Activated CD4-positive, alpha-beta T cell treated with anti-CD3 and anti-CD28 coated beads, Interleukin-2, amount 10 ng/mL, durations not matched to agents 24 days and 14 days (primary cell): ENCODE measurements around the gene SLC6A19. TPM values are rescaled to one million over a fixed set of nuclear protein-coding genes. Genes with fewer than 3 reads are reported as not detected.

Experiments
- DNase-seq: peaks from one replicate; pipeline ENCODE4 v3.0.0; 2022
- H3K27ac Mint-ChIP-seq: one replicate; pipeline ENCODE4 v1.8.0; 2022; ENCODE audit warnings: mild to moderate bottlenecking, mixed read lengths
- H3K27me3 Mint-ChIP-seq: one replicate; pipeline ENCODE4 v1.8.0; 2022; ENCODE audit warnings: mixed read lengths
- H3K36me3 Mint-ChIP-seq: one replicate; pipeline ENCODE4 v1.8.0; 2022; ENCODE audit warnings: low read depth, mild to moderate bottlenecking, mixed read lengths
- H3K4me1 Mint-ChIP-seq: one replicate; pipeline ENCODE4 v1.8.0; 2021; ENCODE audit warnings: mixed read lengths
- H3K4me3 Mint-ChIP-seq: one replicate; pipeline ENCODE4 v1.8.0; 2022; ENCODE audit warnings: mild to moderate bottlenecking, moderate library complexity, mixed read lengths
- H3K9me3 Mint-ChIP-seq: one replicate; pipeline ENCODE4 v1.8.0; 2021; ENCODE audit warnings: mixed read lengths
- intact Hi-C: fragments of 100-400 bp; cut with micrococcal nuclease; formaldehyde crosslinking; loops from one replicate; pipeline ENCODE4 v1.15.1; 2023
- total RNA-seq: library from RNA; stranded (reverse); gene quantifications from 2 replicates; pipeline ENCODE4 v1.2.3, GENCODE V29; 2022

SLC6A19 gene
- total RNA-seq, 1 donor from 2014 or later = not detected

GRCh38 chr5:1218351-1219080 is 17.1 kb downstream of the SLC6A19 start:
- no peaks in the 10 kb centered on the region for H3K4me1 Mint-ChIP-seq
- intact Hi-C loops = no loop called here
- no peaks in the 10 kb centered on the region for H3K27me3 Mint-ChIP-seq

GRCh38 chr5:1219098-1219767 is 17.8 kb downstream of the SLC6A19 start:
- no peaks in the 10 kb centered on the region for H3K36me3 Mint-ChIP-seq
- no peak overlapping the region for H3K27ac Mint-ChIP-seq
- H3K27me3 Mint-ChIP-seq = no peaks in the 10 kb centered on the region
- H3K4me1 Mint-ChIP-seq = no peaks in the 10 kb centered on the region
- no peaks in the 10 kb centered on the region for H3K9me3 Mint-ChIP-seq
- intact Hi-C loops = no loop called here
- no peak overlapping the region for H3K4me3 Mint-ChIP-seq
- no peak for DNase-seq

More at GRCh38 chr5:1218351-1219080, 17.1 kb downstream of the SLC6A19 start:
- DNase-seq = no peak
- Mint-ChIP-seq H3K4me3 (no peak overlapping the region), H3K36me3 (no peaks in the 10 kb centered on the region), H3K9me3 (no peaks in the 10 kb centered on the region), H3K27ac (no peak overlapping the region)

GRCh38 chr5:1219768-1220100 is 18.3 kb downstream of the SLC6A19 start:
- H3K27me3 Mint-ChIP-seq = no peaks in the 10 kb centered on the region
- no peaks in the 10 kb centered on the region for H3K4me1 Mint-ChIP-seq
- no peak overlapping the region for H3K4me3 Mint-ChIP-seq
- no peaks in the 10 kb centered on the region for H3K36me3 Mint-ChIP-seq
- H3K27ac Mint-ChIP-seq = no peak overlapping the region
- H3K9me3 Mint-ChIP-seq = no peaks in the 10 kb centered on the region
- intact Hi-C loops = no loop called here
- DNase-seq = no peak

GRCh38 chr5:1220351-1220750 is 19.0 kb downstream of the SLC6A19 start:
- Mint-ChIP-seq H3K27ac (no peak overlapping the region), H3K4me3 (no peak overlapping the region), H3K27me3 (no peaks in the 10 kb centered on the region), H3K36me3 (no peaks in the 10 kb centered on the region), H3K4me1 (no peaks in the 10 kb centered on the region), H3K9me3 (no peaks in the 10 kb centered on the region)
- DNase-seq = no peak
- intact Hi-C loops = no loop called here

- Mint-ChIP-seq H3K9me3 (no peaks in the 10 kb centered on the region), H3K27me3 (no peaks in the 10 kb centered on the region), H3K27ac (no peak overlapping the region), H3K4me1 (no peaks in the 10 kb centered on the region), H3K4me3 (no peak overlapping the region), H3K36me3 (no peaks in the 10 kb centered on the region)
- DNase-seq = no peak
- intact Hi-C loops = no loop called here
Measured at GRCh38 chr5:1220831-1221230, 19.4 kb downstream of the SLC6A19 start.

DNA sequence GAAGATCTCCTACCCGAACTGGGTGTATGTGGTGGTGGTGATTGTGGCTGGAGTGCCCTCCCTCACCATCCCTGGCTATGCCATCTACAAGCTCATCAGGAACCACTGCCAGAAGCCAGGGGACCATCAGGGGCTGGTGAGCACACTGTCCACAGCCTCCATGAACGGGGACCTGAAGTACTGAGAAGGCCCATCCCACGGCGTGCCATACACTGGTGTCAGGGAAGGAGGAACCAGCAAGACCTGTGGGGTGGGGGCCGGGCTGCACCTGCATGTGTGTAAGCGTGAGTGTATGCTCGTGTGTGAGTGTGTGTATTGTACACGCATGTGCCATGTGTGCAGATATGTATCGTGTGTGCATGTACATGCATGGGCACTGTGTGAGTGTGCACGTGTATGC is 20.3 kb downstream of the SLC6A19 start:
- Mint-ChIP-seq H3K27ac (no peak overlapping the region), H3K4me1 (no peaks in the 10 kb centered on the region), H3K27me3 (no peaks in the 10 kb centered on the region), H3K9me3 (no peaks in the 10 kb centered on the region), H3K4me3 (no peak overlapping the region), H3K36me3 (no peaks in the 10 kb centered on the region)
- intact Hi-C loops = no loop called here
- DNase-seq = no peak

DNA sequence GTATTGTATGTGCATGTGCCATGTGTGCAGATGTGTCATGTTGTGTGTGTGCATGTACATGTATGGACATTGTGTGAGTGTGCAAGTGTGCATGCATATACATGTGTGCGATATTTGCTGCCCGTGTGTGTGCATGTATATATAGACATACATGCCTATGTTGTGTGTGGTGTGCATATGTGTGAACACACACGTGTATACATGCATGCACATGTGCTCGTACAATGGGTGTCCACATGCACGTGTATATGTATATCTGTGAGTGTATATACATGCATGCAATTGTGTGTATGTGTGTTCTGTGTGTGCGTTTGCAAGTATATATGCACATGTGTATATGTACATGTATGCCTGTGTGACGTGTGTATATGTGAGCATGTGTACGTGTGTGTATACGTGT is 20.8 kb downstream of the SLC6A19 start:
- DNase-seq = no peak
- Mint-ChIP-seq H3K4me1 (no peaks in the 10 kb centered on the region), H3K27ac (no peak overlapping the region), H3K27me3 (no peaks in the 10 kb centered on the region), H3K9me3 (no peaks in the 10 kb centered on the region), H3K4me3 (no peak overlapping the region), H3K36me3 (no peaks in the 10 kb centered on the region)
- intact Hi-C loops = no loop called here

DNA sequence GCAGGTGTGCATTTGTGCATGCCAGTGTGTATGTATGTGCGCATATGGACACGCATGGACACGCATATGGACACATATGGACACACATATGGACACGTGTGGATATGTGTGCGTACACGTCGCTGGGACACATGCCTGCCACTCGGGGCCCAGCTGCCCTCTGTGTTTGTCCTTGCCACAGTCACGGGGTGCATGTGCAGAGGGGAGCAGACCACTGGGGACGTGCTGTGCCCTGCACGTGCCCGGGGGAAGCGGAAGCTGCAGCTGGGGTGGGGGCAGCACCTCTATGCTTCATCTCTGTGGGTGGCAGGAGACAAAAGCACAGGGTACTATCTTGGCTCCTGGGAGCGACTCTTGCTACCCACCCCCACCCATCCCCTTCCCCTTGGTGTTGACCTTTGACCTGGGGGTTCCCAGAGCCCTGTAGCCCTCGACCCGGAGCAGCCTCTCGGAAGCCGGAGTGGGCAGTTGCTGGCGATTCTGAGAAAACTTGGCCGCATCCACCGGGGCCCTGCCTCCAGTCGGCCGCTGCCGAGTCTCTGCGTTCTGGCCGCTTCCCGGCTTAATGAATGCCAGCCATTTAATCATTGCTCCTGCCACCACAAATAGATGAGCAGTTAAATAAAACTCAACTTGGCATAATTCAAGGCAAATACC is 21.4 kb downstream of the SLC6A19 start:
- DNase-seq = no peak
- intact Hi-C loops = no loop called here
- no peaks in the 10 kb centered on the region for H3K36me3 Mint-ChIP-seq
- H3K27ac Mint-ChIP-seq = no peak overlapping the region
- H3K27me3 Mint-ChIP-seq = no peaks in the 10 kb centered on the region
- H3K4me3 Mint-ChIP-seq = no peak overlapping the region
- H3K4me1 Mint-ChIP-seq = no peaks in the 10 kb centered on the region
- H3K9me3 Mint-ChIP-seq = no peaks in the 10 kb centered on the region

DNA sequence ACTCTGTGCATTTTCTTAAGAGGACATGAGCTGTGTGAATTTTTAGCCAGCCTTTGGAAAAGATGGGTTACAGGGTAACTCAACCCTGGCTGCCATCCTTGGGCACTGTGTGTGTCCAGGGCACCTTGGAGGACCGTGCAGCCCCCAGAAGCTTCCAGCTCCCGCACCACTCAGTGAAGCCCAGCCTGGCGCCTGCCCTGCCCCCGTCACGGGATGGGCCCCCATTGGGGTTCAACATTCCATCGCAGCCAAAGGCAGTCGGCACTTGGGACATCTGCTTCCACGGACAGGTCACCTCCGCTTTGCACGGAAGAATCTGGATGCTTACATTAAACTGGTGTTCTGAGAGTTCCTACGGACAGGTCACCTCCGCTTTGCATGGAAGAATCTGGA is 21.9 kb downstream of the SLC6A19 start:
- no peaks in the 10 kb centered on the region for H3K9me3 Mint-ChIP-seq
- no peaks in the 10 kb centered on the region for H3K36me3 Mint-ChIP-seq
- peaks cover 1% of the 10 kb centered on the region for H3K27me3 Mint-ChIP-seq
- no peak overlapping the region for H3K27ac Mint-ChIP-seq
- DNase-seq = no peak
- no peaks in the 10 kb centered on the region for H3K4me1 Mint-ChIP-seq
- intact Hi-C loops = no loop called here
- H3K4me3 Mint-ChIP-seq = no peak overlapping the region

GRCh38 chr5:1224631-1225030 is 23.2 kb downstream of the SLC6A19 start:
- no peak overlapping the region for H3K27ac Mint-ChIP-seq
- intact Hi-C loops = no loop called here
- no peak overlapping the region for H3K4me3 Mint-ChIP-seq
- H3K9me3 Mint-ChIP-seq = no peaks in the 10 kb centered on the region
- no peaks in the 10 kb centered on the region for H3K36me3 Mint-ChIP-seq
- peaks cover 4% of the 10 kb centered on the region for H3K27me3 Mint-ChIP-seq
- H3K4me1 Mint-ChIP-seq = peaks cover 5% of the 10 kb centered on the region
- DNase-seq = no peak

DNA sequence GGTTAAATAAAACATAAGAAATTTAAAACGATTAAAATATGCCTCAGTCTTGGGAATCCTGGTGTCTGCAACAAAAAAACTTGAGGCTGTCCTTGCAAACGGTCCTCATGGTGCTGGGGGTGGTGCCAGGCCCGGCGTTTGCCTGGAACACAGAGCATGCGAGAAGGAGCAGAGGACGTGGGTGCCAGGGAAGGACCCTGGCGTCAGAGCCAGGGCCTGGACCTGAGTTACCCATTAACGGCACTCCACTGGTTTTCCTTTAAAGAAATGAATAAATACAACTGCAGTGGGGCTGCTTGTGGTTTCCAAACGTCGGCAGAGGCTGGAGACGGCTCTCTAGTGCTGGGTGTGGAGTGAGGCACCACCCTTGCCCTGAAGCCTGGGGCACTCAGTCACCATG is 23.7 kb downstream of the SLC6A19 start, which contains the start of gene SLC6A18:
TSS of gene SLC6A18 (plus strand) at position 301 of the 400 bp plus-strand sequence. CDS start at position 398, 97 bp downstream.
- Mint-ChIP-seq H3K4me1 (peaks cover 5% of the 10 kb centered on the region), H3K27me3 (peaks cover 4% of the 10 kb centered on the region), H3K4me3 (no peak within 1 kb of the TSS), H3K27ac (no peak within 1 kb of the TSS), H3K9me3 (no peaks in the 10 kb centered on the region), H3K36me3 (no peaks in the 10 kb centered on the region)
- no peak for DNase-seq
- intact Hi-C loops = no loop called here

DNA sequence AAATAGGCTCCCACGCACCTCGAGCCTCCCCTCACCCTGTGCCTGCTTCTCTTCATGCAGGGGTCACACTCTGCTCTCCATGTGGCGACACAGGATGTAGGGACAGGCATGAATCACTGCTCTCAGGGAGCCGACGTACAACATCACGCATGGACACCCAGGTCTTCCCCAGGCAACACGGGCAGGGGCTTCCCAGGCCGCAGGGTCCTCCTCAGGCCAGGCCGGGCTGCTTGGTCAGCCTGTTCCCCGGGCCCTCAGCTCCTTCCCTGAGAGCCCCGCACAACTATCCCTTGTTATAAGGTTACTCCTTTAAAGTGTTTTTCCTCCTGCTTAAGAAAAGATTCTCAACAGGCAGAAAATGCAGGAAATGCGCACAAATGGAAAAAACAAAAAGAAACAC is 24.8 kb downstream of the SLC6A19 start:
- peaks cover 5% of the 10 kb centered on the region for H3K4me1 Mint-ChIP-seq
- H3K9me3 Mint-ChIP-seq = no peaks in the 10 kb centered on the region
- H3K36me3 Mint-ChIP-seq = no peaks in the 10 kb centered on the region
- peaks cover 4% of the 10 kb centered on the region for H3K27me3 Mint-ChIP-seq
- intact Hi-C loops = no loop called here
- no peak for DNase-seq
- H3K27ac Mint-ChIP-seq = no peak overlapping the region
- H3K4me3 Mint-ChIP-seq = no peak overlapping the region

DNA sequence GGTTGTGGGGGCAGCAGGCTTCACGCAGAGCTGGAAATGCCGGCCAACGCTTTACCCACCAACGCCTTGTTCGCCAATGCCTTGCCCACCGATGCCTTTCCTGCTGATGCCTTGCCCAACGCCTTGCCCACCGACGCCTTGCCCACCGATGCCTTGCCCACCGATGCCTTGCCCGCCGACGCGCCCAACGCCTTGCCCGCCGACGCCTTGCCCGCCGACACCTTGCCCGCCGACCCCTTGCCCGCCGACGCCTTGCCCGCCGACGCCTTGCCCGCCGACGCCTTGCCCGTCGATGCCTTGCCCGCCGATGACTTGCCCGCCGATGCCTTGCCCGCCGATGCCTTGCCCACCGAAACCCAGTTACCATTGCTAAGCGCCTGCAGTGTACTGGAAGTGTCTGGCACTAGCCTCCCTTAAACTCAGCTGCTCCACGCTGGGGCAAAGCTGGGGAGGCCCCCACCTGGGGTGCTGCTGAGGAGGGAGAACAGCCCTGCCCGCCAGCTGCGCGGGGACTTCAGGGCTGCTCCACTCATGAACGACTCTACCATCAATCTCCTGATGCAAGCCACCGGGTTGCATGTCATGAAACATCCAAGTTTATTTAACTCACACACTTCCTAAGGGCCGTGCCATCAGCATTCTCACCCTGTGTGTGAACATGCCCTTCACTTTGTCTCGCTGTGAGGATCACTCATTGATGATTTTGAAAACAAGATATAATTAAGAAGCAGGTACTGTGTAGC is 25.6 kb downstream of the SLC6A19 start:
- no peak for DNase-seq
- H3K27me3 Mint-ChIP-seq = peaks cover 4% of the 10 kb centered on the region
- no peak overlapping the region for H3K4me3 Mint-ChIP-seq
- H3K36me3 Mint-ChIP-seq = no peaks in the 10 kb centered on the region
- H3K4me1 Mint-ChIP-seq = peaks cover 5% of the 10 kb centered on the region
- H3K27ac Mint-ChIP-seq = no peak overlapping the region
- intact Hi-C loops = no loop called here
- no peaks in the 10 kb centered on the region for H3K9me3 Mint-ChIP-seq

DNA sequence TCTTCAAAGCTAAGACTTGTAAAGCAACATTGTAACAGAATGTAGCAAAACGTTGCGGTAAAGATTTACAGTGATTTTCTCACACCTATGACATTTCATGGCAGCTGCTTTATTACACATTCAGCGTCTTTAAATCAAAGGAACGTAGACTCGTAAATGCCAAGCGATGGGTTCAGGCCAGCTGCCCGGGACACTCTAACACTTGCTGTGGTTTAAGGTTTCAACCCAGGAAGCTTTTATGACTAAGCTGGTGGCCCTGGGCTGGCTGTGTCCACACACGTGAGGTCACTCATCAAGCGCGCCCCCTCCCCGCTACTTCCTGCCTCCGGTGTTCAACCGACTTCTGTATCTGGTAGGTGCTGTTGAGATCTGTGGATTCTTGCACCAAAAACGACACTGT is 26.3 kb downstream of the SLC6A19 start:
- Mint-ChIP-seq H3K9me3 (no peaks in the 10 kb centered on the region), H3K4me3 (no peak overlapping the region), H3K27me3 (peaks cover 4% of the 10 kb centered on the region), H3K4me1 (peaks cover 5% of the 10 kb centered on the region), H3K27ac (no peak overlapping the region), H3K36me3 (no peaks in the 10 kb centered on the region)
- DNase-seq = no peak
- intact Hi-C loops = no loop called here
